WTC11 (cell line): Measurements from ENCODE around the gene SLC6A16. TPM values are rescaled to one million over a fixed set of nuclear protein-coding genes. Genes with fewer than 3 reads are reported as not detected.

Source experiments
- ATAC-seq: fragments of 200-7000 bp; cut with Tn5 transposase; 2 replicates; pipeline ENCODE4 v1.10.0; 2021; ENCODE audit warnings: mild to moderate bottlenecking, moderate library complexity
- CTCF ChIA-PET: fragments of 300-600 bp; sonication (Branson Sonifier 250); formaldehyde crosslinking; loops from one replicate; lab custom pipeline; 2021; ENCODE audit warnings: antibody characterized with exemption; lab: Charles Lee
- POLR2A ChIA-PET: fragments of 350-600 bp; sonication (Branson Sonifier 250); formaldehyde crosslinking; loops from one replicate; lab custom pipeline; 2021; ENCODE audit warnings: antibody characterized with exemption; lab: Charles Lee
- DNase-seq: peaks from one replicate; pipeline ENCODE4 v3.0.0; 2021; ENCODE audit warnings: low spot score
- H3K27ac Mint-ChIP-seq: 2 replicates; pipeline ENCODE4 v1.8.0; 2021; ENCODE audit warnings: mixed read lengths
- H3K27me3 Mint-ChIP-seq: 2 replicates; pipeline ENCODE4 v1.8.0; 2021; ENCODE audit warnings: low read depth, mild to moderate bottlenecking, moderate library complexity, mixed read lengths
- H3K36me3 Mint-ChIP-seq: 2 replicates; pipeline ENCODE4 v1.8.0; 2021; ENCODE audit warnings: mixed read lengths
- H3K4me1 Mint-ChIP-seq: 2 replicates; pipeline ENCODE4 v1.8.0; 2022; ENCODE audit warnings: mixed read lengths
- H3K4me3 Mint-ChIP-seq: 2 replicates; pipeline ENCODE4 v1.8.0; 2021; ENCODE audit warnings: mild to moderate bottlenecking, moderate library complexity, mixed read lengths
- H3K9me3 Mint-ChIP-seq: 2 replicates; pipeline ENCODE4 v1.8.0; 2021; ENCODE audit warnings: mixed read lengths
- CTCF ChIP-seq: fragments of 200-600 bp; IDR thresholded peaks from 2 replicates; pipeline ENCODE4 v1.8.0; 2022; ENCODE audit warnings: antibody characterized with exemption
- FOXK1 ChIP-seq: sonication (generic); formaldehyde crosslinking; IDR thresholded peaks from 2 replicates; pipeline ENCODE4 v1.8.0; 2022; ENCODE audit warnings: mild to moderate bottlenecking, moderate library complexity, missing genetic modification reagents
- GRHL2 ChIP-seq: fragments of 250-450 bp; sonication (Bioruptor Pico); IDR thresholded peaks from 2 replicates; pipeline ENCODE4 v1.8.0; 2022; ENCODE audit warnings: mild to moderate bottlenecking, moderate library complexity; ENCODE audit not compliant: insufficient replicate concordance, severe bottlenecking
- IRF2 ChIP-seq: sonication (generic); formaldehyde crosslinking; IDR thresholded peaks from 2 replicates; pipeline ENCODE4 v1.8.0; 2022; ENCODE audit warnings: low read depth, missing genetic modification reagents, borderline replicate concordance
- PRDM15 ChIP-seq: sonication (generic); formaldehyde crosslinking; IDR thresholded peaks from 2 replicates; pipeline ENCODE4 v1.8.0; 2022; ENCODE audit warnings: missing genetic modification reagents
- SP1 ChIP-seq: sonication (generic); formaldehyde crosslinking; conservative IDR thresholded peaks from 2 replicates; pipeline ENCODE4 v1.8.1; 2022; ENCODE audit warnings: missing genetic modification reagents
- ZBTB21 ChIP-seq: sonication (generic); formaldehyde crosslinking; IDR thresholded peaks from 2 replicates; pipeline ENCODE4 v1.8.1; 2023; ENCODE audit warnings: mild to moderate bottlenecking, missing genetic modification reagents, borderline replicate concordance
- ZBTB43 ChIP-seq: sonication (generic); formaldehyde crosslinking; IDR thresholded peaks from 2 replicates; pipeline ENCODE4 v1.8.1; 2023; ENCODE audit warnings: mild to moderate bottlenecking, missing genetic modification reagents
- ZNF425 ChIP-seq: fragments of 250-450 bp; sonication (Bioruptor Pico); conservative IDR thresholded peaks from 2 replicates; pipeline ENCODE4 v1.9.0; 2021; ENCODE audit warnings: mild to moderate bottlenecking
- ZNF512 ChIP-seq: sonication (generic); formaldehyde crosslinking; IDR thresholded peaks from 2 replicates; pipeline ENCODE4 v1.8.1; 2022; ENCODE audit warnings: missing genetic modification reagents, borderline replicate concordance
- total RNA-seq: library from RNA; stranded (reverse); gene quantifications from 3 replicates; pipeline ENCODE4 v1.2.3, GENCODE V29; 2021
- TF ChIP-seq, protein P1 (sequence below): fragments of 250-450 bp; sonication (Bioruptor Pico); IDR thresholded peaks from 2 replicates; pipeline ENCODE4 v1.9.0; 2021; ENCODE audit warnings: moderate library complexity, mild to moderate bottlenecking, inconsistent platforms, borderline replicate concordance
- TF ChIP-seq, protein P2 (sequence below): sonication (generic); formaldehyde crosslinking; IDR thresholded peaks from 2 replicates; pipeline ENCODE4 v1.8.0; 2023; ENCODE audit warnings: mild to moderate bottlenecking, missing genetic modification reagents
- TF ChIP-seq, protein P3 (sequence below): sonication (generic); formaldehyde crosslinking; IDR thresholded peaks from 2 replicates; pipeline ENCODE4 v1.8.1; 2022; ENCODE audit warnings: mild to moderate bottlenecking, moderate library complexity, missing genetic modification reagents

The SLC6A16 gene
- total RNA-seq, 1 experiment from 2014 or later = 1.5 TPM

DNA sequence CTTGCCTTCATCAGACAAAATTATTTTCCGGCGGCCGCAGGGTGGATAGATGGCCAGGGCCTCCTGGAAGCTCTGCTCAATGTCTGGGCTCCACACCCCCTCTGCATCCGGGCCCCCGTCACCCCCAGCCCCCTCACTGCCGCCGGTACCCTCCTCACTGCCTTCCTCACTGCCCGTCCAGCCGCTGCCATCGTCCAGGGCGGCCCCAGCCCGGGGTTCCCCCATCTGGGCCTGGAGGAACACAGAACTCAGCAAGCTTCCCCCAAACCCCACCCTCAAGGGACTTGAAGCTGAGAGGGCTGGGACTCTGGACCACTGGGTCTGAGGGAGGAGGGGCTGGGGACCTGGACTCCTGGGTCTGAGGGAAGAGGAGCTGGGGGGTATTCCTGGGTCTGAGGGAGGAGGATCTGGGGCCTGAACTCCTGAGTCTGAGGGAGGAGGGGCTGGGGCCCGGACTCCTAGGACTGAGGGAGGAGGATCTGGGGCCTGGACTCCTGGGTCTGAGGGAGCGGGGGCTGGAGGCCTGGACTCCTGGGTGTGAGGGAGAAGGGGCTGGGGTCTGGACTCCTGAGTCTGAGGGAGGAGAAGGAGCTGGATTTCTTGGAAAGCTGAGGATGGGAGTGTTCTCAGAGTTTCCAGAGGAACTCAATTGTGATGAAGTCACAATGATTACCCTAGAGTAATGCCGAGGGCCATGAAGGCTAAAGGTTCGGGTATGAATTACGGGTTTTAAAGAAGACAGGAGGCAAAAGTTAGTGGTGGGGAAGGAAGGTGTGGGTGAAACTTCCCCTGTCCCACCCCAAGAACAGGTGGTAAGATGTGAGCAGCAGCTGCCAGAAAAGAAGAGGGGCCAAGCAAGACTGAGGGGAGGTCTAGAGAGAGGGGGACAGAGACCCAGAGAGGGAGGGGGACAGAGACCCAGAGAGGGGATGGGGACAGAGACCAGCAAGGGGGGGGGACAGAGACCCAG, 35.1 kb upstream of the SLC6A16 start:
- no peak overlapping the region for H3K4me3 Mint-ChIP-seq
- no peaks in the 10 kb centered on the region for H3K9me3 Mint-ChIP-seq
- H3K4me1 Mint-ChIP-seq = peaks cover 13% of the 10 kb centered on the region
- ATAC-seq = no peak
- DNase-seq = no peak
- H3K27me3 Mint-ChIP-seq = no peaks in the 10 kb centered on the region; the same call in 1 of the 2 replicates
- peaks cover 32% of the 10 kb centered on the region for H3K36me3 Mint-ChIP-seq
- ChIA-PET POLR2A (no interaction called here), CTCF (no interaction called here)
- no peak for TF ChIP-seq ZBTB21
- no peak for TF ChIP-seq PRDM15 (CRISPR knock-in tag)
- no peak for TF ChIP-seq CTCF
- TF ChIP-seq, protein P1, sequence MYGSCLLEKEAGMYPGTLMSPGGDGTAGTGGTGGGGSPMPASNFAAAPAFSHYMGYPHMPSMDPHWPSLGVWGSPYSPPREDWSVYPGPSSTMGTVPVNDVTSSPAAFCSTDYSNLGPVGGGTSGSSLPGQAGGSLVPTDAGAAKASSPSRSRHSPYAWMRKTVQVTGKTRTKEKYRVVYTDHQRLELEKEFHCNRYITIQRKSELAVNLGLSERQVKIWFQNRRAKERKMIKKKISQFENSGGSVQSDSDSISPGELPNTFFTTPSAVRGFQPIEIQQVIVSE (CRISPR knock-in tag) = no peak
- TF ChIP-seq, protein P2, sequence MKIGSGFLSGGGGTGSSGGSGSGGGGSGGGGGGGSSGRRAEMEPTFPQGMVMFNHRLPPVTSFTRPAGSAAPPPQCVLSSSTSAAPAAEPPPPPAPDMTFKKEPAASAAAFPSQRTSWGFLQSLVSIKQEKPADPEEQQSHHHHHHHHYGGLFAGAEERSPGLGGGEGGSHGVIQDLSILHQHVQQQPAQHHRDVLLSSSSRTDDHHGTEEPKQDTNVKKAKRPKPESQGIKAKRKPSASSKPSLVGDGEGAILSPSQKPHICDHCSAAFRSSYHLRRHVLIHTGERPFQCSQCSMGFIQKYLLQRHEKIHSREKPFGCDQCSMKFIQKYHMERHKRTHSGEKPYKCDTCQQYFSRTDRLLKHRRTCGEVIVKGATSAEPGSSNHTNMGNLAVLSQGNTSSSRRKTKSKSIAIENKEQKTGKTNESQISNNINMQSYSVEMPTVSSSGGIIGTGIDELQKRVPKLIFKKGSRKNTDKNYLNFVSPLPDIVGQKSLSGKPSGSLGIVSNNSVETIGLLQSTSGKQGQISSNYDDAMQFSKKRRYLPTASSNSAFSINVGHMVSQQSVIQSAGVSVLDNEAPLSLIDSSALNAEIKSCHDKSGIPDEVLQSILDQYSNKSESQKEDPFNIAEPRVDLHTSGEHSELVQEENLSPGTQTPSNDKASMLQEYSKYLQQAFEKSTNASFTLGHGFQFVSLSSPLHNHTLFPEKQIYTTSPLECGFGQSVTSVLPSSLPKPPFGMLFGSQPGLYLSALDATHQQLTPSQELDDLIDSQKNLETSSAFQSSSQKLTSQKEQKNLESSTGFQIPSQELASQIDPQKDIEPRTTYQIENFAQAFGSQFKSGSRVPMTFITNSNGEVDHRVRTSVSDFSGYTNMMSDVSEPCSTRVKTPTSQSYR (CRISPR knock-in tag) = no peak
- no peak for TF ChIP-seq IRF2 (CRISPR knock-in tag)
- TF ChIP-seq, protein P3, sequence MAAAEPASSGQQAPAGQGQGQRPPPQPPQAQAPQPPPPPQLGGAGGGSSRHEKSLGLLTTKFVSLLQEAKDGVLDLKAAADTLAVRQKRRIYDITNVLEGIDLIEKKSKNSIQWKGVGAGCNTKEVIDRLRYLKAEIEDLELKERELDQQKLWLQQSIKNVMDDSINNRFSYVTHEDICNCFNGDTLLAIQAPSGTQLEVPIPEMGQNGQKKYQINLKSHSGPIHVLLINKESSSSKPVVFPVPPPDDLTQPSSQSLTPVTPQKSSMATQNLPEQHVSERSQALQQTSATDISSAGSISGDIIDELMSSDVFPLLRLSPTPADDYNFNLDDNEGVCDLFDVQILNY (CRISPR knock-in tag) = no peak
- no peak for TF ChIP-seq GRHL2 (CRISPR knock-in tag)
- H3K27ac Mint-ChIP-seq = peak overlapping the region; percentile 96

GRCh38 chr19:49357186-49357585, 32.2 kb upstream of the SLC6A16 start:
- ATAC-seq (no peak), DNase-seq (no peak)
- POLR2A ChIA-PET = no interaction called here
- Mint-ChIP-seq H3K36me3 (peaks cover 58% of the 10 kb centered on the region), H3K4me1 (peaks cover 10% of the 10 kb centered on the region), H3K9me3 (no peaks in the 10 kb centered on the region), H3K27ac (no peak overlapping the region; the same call in 1 of the 2 replicates), H3K4me3 (no peak overlapping the region), H3K27me3 (no peaks in the 10 kb centered on the region)
- CTCF ChIA-PET = interaction anchor here (0.8 to 1.6 kb wide), 2 partner anchors 65 to 119 kb away, joined by 4 read pairs; no protein-coding TSS in a partner anchor
- TF ChIP-seq ZNF425 (CRISPR knock-in tag) (no peak), CTCF (no peak), ZNF512 (CRISPR knock-in tag) (no peak), SP1 (CRISPR knock-in tag) (no peak), ZBTB43 (CRISPR knock-in tag) (no peak), FOXK1 (no peak)
